ENCODE measurements around the gene LRMDA. TPM values are rescaled to one million over a fixed set of nuclear protein-coding genes. Genes with fewer than 3 reads are reported as not detected.

Gene LRMDA
- total RNA-seq: 0.11 and 0.39 TPM in 2 replicates

DNA sequence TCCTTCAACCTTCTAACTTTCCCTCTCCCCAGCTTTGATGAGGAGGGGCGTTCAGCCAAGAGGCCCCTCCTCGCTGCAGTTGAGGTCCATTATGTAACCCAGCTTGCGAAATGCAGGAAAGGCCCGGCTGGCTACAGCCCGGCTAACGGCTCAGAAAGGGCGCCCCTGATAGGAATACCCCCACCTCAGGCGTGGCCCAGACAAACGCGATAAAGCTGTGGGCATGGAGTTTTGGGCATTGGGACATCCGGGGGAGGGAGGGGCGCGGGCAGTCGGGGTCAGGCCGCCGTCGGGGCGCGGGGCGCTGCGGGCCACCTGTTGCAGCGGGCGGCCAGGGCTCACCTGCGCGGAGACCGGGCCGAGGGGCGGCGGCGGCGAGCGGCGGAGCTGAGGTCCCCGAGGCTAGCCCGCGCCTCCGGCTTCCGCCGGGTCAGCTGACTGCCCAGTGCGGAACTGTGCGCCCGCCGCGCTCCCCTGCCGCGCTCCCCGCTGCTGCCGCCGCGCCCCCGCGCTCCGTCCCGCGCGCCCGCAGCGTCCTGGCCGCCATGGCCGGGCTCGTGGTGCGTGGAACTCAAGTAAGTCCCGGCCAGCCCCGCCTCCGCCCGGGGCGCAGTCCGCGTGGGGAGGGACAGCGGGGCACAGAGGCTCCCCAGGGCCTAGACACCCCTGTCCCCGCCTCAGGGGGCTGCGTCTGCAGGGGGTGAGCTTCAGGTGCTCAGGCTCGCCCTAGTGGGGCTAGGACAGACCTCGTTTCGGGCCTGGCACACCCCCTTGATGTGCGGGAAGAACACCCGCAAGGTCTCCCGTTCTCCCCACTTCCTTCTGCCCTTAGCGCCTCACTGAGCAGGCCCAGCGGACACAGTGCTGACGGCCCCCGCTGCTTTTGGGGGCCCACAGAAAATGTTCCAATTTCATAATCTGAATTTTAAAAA is at the start of gene LRMDA:
Gene LRMDA (plus strand): TSS at position 445 of the 932 bp plus-strand sequence.

GRCh38 chr10:75401569-75402485 is 29.6 kb upstream of the LRMDA start, which contains the start of gene ZNF503:
TSS of gene ZNF503 (minus strand) at chr10:75401764. CDS start at chr10:75401419, 345 bp downstream.

Other genes starting within 250 kb of the LRMDA start
- gene VDAC2, start 220.8 kb upstream of the LRMDA start, total RNA-seq: 207 and 220 TPM in 2 replicates
- gene COMTD1, start 195.7 kb upstream of the LRMDA start, total RNA-seq: 57.9 and 76.6 TPM in 2 replicates
- gene ZNF503, start 29.9 kb upstream of the LRMDA start, total RNA-seq: 15.7 and 17.6 TPM in 2 replicates